ENCODE data around the gene RPN2.
"Not testable (repeated sequence)": the region's sequence is repeated elsewhere in the genome, so short reads cannot be mapped to it uniquely, and the experiment has no call there.

RPN2 gene

GRCh38 chr20:37178839-37179682 is at the start of gene RPN2, which contains the start of gene MROH8:
TSS of gene RPN2 (plus strand) at chr20:37179330. CDS start at chr20:37179357, 27 bp downstream.
TSS of gene MROH8 (minus strand) at chr20:37179548.
- peak; percentile 95 for DNase-seq

GRCh38 chr20:37131486-37131885 is 47.6 kb upstream of the RPN2 start:
- no peak for DNase-seq

- no peak for DNase-seq
Measured at GRCh38 chr20:37133952-37134351, 45.2 kb upstream of the RPN2 start.

- no peak for DNase-seq
Measured at GRCh38 chr20:37137547-37137946, 41.6 kb upstream of the RPN2 start.

- no peak for DNase-seq
Measured at GRCh38 chr20:37142708-37143107, 36.4 kb upstream of the RPN2 start.

- no peak for DNase-seq
Measured at GRCh38 chr20:37144856-37145404, 34.2 kb upstream of the RPN2 start.

GRCh38 chr20:37147250-37147649 is 31.9 kb upstream of the RPN2 start:
- DNase-seq, result no peak

- not testable (repeated sequence) for DNase-seq
Measured at GRCh38 chr20:37150864-37151263, 28.3 kb upstream of the RPN2 start.

GRCh38 chr20:37151529-37151928 is 27.6 kb upstream of the RPN2 start:
- DNase-seq, result no peak

GRCh38 chr20:37152284-37152683 is 26.8 kb upstream of the RPN2 start:
- DNase-seq, result no peak

GRCh38 chr20:37154684-37155298 is 24.3 kb upstream of the RPN2 start:
- DNase-seq, result no peak

GRCh38 chr20:37155987-37156386 is 23.1 kb upstream of the RPN2 start:
- DNase-seq, result no peak

- DNase-seq, result no peak
Measured at GRCh38 chr20:37158248-37158647, 20.9 kb upstream of the RPN2 start.

GRCh38 chr20:37160683-37161082 is 18.4 kb upstream of the RPN2 start:
- DNase-seq, result no peak

- DNase-seq, result no peak
Measured at GRCh38 chr20:37161830-37162549, 17.1 kb upstream of the RPN2 start.

- DNase-seq, result no peak
Measured at GRCh38 chr20:37162646-37163045, 16.5 kb upstream of the RPN2 start.

- DNase-seq, result no peak
Measured at GRCh38 chr20:37163832-37164554, 15.1 kb upstream of the RPN2 start.

GRCh38 chr20:37165031-37165430 is 14.1 kb upstream of the RPN2 start:
- DNase-seq, result no peak

- no peak for DNase-seq
Measured at GRCh38 chr20:37166867-37167266, 12.3 kb upstream of the RPN2 start.

- DNase-seq, result no peak
Measured at GRCh38 chr20:37172836-37173235, 6.3 kb upstream of the RPN2 start.

- peak; percentile 34 for DNase-seq
Measured at GRCh38 chr20:37179683-37180524, 774 bp downstream of the RPN2 start.

- DNase-seq, result no peak
Measured at GRCh38 chr20:37185686-37186085, 6.6 kb downstream of the RPN2 start.
